Neural progenitor cell (in vitro differentiated cells): ENCODE measurements around the gene OR2AG2. TPM values are rescaled to one million over a fixed set of nuclear protein-coding genes. Genes with fewer than 3 reads are reported as not detected.
A peak's percentile ranks its signal among the peaks of the same experiment; 100 is the strongest.

Source experiments
- DNase-seq: peaks from one replicate; pipeline ENCODE4 v3.0.0-alpha.2; 2016; ENCODE audit warnings: low spot score
- H2AFZ ChIP-seq: fragments of 200-600 bp; sonication (generic); replicated peaks from 2 replicates; pipeline ENCODE4 v1.6.1; 2016; ENCODE audit warnings: antibody characterized with exemption
- H3F3A ChIP-seq: fragments of 200-600 bp; sonication (generic); 2 replicates; pipeline ENCODE4 v1.6.1; 2016; ENCODE audit warnings: antibody characterized with exemption, low read depth
- H3K27ac ChIP-seq: fragments of 200-600 bp; sonication (generic); 2 replicates; pipeline ENCODE4 v1.5.1; 2016; ENCODE audit warnings: mild to moderate bottlenecking
- H3K27me3 ChIP-seq: fragments of 200-600 bp; sonication (generic); 2 replicates; pipeline ENCODE4 v1.6.1; 2016; ENCODE audit warnings: mild to moderate bottlenecking, moderate library complexity
- H3K36me3 ChIP-seq: fragments of 200-600 bp; sonication (generic); 2 replicates; pipeline ENCODE4 v1.5.1; 2016
- H3K4me1 ChIP-seq: fragments of 200-600 bp; sonication (generic); 2 replicates; pipeline ENCODE4 v1.6.1; 2016; ENCODE audit warnings: mixed run types
- H3K4me2 ChIP-seq: fragments of 200-600 bp; sonication (generic); 2 replicates; pipeline ENCODE4 v1.6.1; 2016
- H3K4me3 ChIP-seq: fragments of 200-600 bp; sonication (generic); 2 replicates; pipeline ENCODE4 v1.5.1; 2016
- H3K79me2 ChIP-seq: fragments of 200-600 bp; sonication (generic); 2 replicates; pipeline ENCODE4 v1.6.1; 2016; ENCODE audit warnings: low read depth
- H3K9ac ChIP-seq: fragments of 200-600 bp; sonication (generic); 2 replicates; pipeline ENCODE4 v1.6.1; 2016
- H3K9me3 ChIP-seq: fragments of 200-600 bp; sonication (generic); 2 replicates; pipeline ENCODE4 v1.5.1; 2016; ENCODE audit warnings: low read depth
- H4K20me1 ChIP-seq: fragments of 200-600 bp; sonication (generic); 2 replicates; pipeline ENCODE4 v1.6.1; 2016; ENCODE audit warnings: low read depth
- H3K27ac Mint-ChIP-seq: 3 replicates; pipeline ENCODE4 v1.8.0; 2021; ENCODE audit warnings: mixed read lengths
- H3K27me3 Mint-ChIP-seq: 2 replicates; pipeline ENCODE4 v1.8.0; 2022; ENCODE audit warnings: low read depth, mild to moderate bottlenecking, inconsistent platforms, moderate library complexity, mixed read lengths; ENCODE audit not compliant: insufficient read depth
- H3K36me3 Mint-ChIP-seq: 3 replicates; pipeline ENCODE4 v1.8.0; 2021; ENCODE audit warnings: mixed read lengths
- H3K4me1 Mint-ChIP-seq: 3 replicates; pipeline ENCODE4 v1.8.0; 2021; ENCODE audit warnings: mixed read lengths
- H3K4me3 Mint-ChIP-seq: 3 replicates; pipeline ENCODE4 v1.8.0; 2021; ENCODE audit warnings: mild to moderate bottlenecking, moderate library complexity, mixed read lengths
- H3K9me3 Mint-ChIP-seq: 3 replicates; pipeline ENCODE4 v1.8.0; 2020; ENCODE audit warnings: mixed read lengths
- CTCF ChIP-seq: fragments of 200-600 bp; sonication (generic); IDR thresholded peaks from 2 replicates; pipeline ENCODE4 v1.5.1; 2017; ENCODE audit warnings: antibody characterized with exemption, mild to moderate bottlenecking
- EZH2 ChIP-seq: fragments of 200-600 bp; sonication (generic); IDR thresholded peaks from 2 replicates; pipeline ENCODE4 v1.6.1; 2017; ENCODE audit warnings: antibody characterized with exemption, mild to moderate bottlenecking, moderate library complexity
- EZH2phosphoT487 ChIP-seq: fragments of 200-600 bp; sonication (generic); IDR thresholded peaks from 2 replicates; pipeline ENCODE4 v1.6.1; 2017; ENCODE audit warnings: antibody characterized with exemption
- total RNA-seq: library from RNA; depleted of rRNA; stranded (reverse); fragments of >200 nt; gene quantifications from 2 replicates; pipeline ENCODE4 v1.2.3, GENCODE V29; 2015; ENCODE audit warnings: low replicate concordance

OR2AG2 gene
- total RNA-seq, 1 donor from 2014 or later, result 0.36 TPM

- Mint-ChIP-seq H3K4me3 (no peak overlapping the region), H3K27ac (no peak overlapping the region), H3K4me1 (peaks cover 13% of the 10 kb centered on the region), H3K27me3 (no peaks in the 10 kb centered on the region), H3K9me3 (no peaks in the 10 kb centered on the region), H3K36me3 (no peaks in the 10 kb centered on the region)
- H3F3A ChIP-seq, result no peaks in the 10 kb centered on the region
- H3K79me2 ChIP-seq, result no peaks in the 10 kb centered on the region
- H3K27me3 ChIP-seq, result no peaks in the 10 kb centered on the region
- H3K9me3 ChIP-seq, result no peaks in the 10 kb centered on the region
- no peaks in the 10 kb centered on the region for H3K4me1 ChIP-seq
- H3K4me2 ChIP-seq, result no peak overlapping the region
- no peak for DNase-seq
- no peak overlapping the region for H3K27ac ChIP-seq
- TF ChIP-seq EZH2 (no peak), EZH2phosphoT487 (no peak), CTCF (no peak)
- no peak overlapping the region for H2AFZ ChIP-seq
- no peaks in the 10 kb centered on the region for H4K20me1 ChIP-seq
- no peak overlapping the region for H3K9ac ChIP-seq
- no peaks in the 10 kb centered on the region for H3K36me3 ChIP-seq
- no peak overlapping the region for H3K4me3 ChIP-seq
Observed at GRCh38 chr11:6733326-6734275, 38.2 kb downstream of the OR2AG2 start.

- Histone ChIP-seq H3K4me2 (no peak overlapping the region), H2AFZ (peak overlapping the region; percentile 26), H3K9me3 (no peaks in the 10 kb centered on the region), H3K27ac (no peak overlapping the region), H3K4me3 (no peak overlapping the region), H3F3A (no peaks in the 10 kb centered on the region), H3K79me2 (no peaks in the 10 kb centered on the region), H3K27me3 (no peaks in the 10 kb centered on the region), H4K20me1 (no peaks in the 10 kb centered on the region), H3K36me3 (no peaks in the 10 kb centered on the region), H3K4me1 (no peaks in the 10 kb centered on the region), H3K9ac (no peak overlapping the region)
- TF ChIP-seq EZH2phosphoT487 (no peak), CTCF (no peak), EZH2 (no peak)
- Mint-ChIP-seq H3K4me1 (no peaks in the 10 kb centered on the region), H3K9me3 (no peaks in the 10 kb centered on the region), H3K27me3 (no peaks in the 10 kb centered on the region), H3K4me3 (no peak overlapping the region), H3K36me3 (no peaks in the 10 kb centered on the region), H3K27ac (no peak overlapping the region)
- no peak for DNase-seq
Observed at GRCh38 chr11:6727971-6728760, 43.6 kb downstream of the OR2AG2 start.

- Histone ChIP-seq H3K36me3 (no peaks in the 10 kb centered on the region), H3K4me2 (no peak overlapping the region), H3K4me3 (no peak overlapping the region), H3K9ac (no peak overlapping the region), H3K79me2 (no peaks in the 10 kb centered on the region), H4K20me1 (no peaks in the 10 kb centered on the region), H3K27me3 (no peaks in the 10 kb centered on the region), H3K4me1 (no peaks in the 10 kb centered on the region), H3F3A (no peaks in the 10 kb centered on the region), H2AFZ (no peak overlapping the region), H3K27ac (no peak overlapping the region), H3K9me3 (no peaks in the 10 kb centered on the region)
- no peak for DNase-seq
- TF ChIP-seq EZH2 (no peak), CTCF (no peak), EZH2phosphoT487 (no peak)
- Mint-ChIP-seq H3K27ac (no peak overlapping the region), H3K9me3 (no peaks in the 10 kb centered on the region), H3K36me3 (no peaks in the 10 kb centered on the region), H3K4me3 (no peak overlapping the region), H3K27me3 (no peaks in the 10 kb centered on the region), H3K4me1 (no peaks in the 10 kb centered on the region)
Observed at GRCh38 chr11:6725386-6725896, 46.3 kb downstream of the OR2AG2 start.
